Measurements from ENCODE around the gene PHPT1. TPM values are rescaled to one million over a fixed set of nuclear protein-coding genes. Genes with fewer than 3 reads are reported as not detected.
"Not testable (repeated sequence)": the region's sequence is repeated elsewhere in the genome, so short reads cannot be mapped to it uniquely, and the experiment has no call there.

PHPT1 gene
- total RNA-seq, 1 donor from 2014 or later = 76.4 TPM

DNA sequence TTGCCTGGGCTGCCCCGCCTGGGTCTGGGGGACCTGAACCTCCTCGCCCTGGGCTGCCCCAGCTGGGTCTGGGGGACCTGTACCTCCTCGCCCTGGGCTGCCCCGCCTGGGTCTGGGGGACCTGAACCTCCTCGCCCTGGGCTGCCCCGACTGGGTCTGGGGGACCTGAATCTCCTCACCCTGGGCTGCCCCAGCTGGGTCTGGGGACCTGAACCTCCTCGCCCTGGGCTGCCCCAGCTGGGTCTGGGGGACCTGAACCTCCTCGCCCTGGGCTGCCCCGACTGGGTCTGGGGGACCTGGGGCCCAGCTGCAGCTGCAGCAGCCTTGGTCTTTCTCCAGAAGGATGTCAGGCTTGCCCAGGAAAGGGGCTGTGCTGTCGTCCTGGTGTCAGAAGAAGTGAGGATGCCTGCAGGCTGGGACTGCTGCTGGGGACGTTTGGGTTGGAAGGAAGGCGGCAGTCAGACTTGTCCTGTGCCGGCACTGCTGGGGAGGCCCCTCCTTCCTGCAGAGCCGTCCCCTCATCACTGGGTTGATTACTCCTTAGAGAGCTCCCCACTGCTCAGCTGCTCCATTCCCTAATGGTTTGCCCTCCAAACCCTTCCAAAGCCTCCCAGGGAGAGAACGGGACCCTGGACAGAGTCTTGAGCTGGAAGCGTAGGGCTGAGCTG lies 15.7 kb upstream of the PHPT1 start:
- DNase-seq (ENCODE audit: low spot score); intact Hi-C loops (cut with DNase I); ATAC-seq: not testable (repeated sequence)

DNA sequence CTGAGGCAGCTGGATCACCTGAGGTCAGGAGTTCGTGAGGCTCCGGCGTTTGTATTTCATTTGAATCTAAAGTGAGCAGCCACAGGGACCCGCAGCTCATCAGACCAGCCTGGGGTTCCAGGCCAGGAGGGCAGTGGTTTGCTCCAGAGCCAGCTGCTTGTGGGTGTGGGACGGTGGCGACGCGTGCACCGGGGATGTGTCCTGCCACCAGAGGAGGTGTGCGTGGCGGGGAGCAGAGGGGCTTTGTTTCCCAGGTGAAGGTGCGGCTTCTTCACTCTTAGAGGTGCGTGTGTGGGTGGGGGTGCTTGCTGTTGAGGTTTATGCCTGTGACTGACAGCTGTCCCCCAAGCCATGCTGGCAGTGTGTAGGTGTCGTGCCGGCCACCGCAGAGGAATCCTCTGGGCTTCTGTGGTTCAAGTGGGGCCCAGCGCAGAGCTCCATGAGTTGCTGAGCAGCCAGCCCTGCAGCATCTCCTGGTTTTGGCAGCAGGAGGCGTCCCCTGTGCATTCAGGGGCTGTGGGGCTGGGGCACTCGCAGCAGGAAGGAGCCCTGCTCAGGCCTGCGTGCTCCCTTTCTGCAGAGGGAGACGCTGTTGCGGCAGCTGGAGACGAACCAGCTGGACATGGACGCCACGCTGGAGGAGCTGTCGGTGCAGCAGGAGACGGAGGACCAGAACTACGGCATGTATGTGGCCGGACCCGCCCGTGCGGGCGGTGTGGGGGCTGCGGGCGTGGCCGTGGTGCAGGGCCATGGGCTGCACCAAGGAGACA lies 13.9 kb upstream of the PHPT1 start:
- DNase-seq (ENCODE audit: low spot score) (no peak), ATAC-seq (no peak)
- intact Hi-C loops (cut with DNase I) = no loop called here

DNA sequence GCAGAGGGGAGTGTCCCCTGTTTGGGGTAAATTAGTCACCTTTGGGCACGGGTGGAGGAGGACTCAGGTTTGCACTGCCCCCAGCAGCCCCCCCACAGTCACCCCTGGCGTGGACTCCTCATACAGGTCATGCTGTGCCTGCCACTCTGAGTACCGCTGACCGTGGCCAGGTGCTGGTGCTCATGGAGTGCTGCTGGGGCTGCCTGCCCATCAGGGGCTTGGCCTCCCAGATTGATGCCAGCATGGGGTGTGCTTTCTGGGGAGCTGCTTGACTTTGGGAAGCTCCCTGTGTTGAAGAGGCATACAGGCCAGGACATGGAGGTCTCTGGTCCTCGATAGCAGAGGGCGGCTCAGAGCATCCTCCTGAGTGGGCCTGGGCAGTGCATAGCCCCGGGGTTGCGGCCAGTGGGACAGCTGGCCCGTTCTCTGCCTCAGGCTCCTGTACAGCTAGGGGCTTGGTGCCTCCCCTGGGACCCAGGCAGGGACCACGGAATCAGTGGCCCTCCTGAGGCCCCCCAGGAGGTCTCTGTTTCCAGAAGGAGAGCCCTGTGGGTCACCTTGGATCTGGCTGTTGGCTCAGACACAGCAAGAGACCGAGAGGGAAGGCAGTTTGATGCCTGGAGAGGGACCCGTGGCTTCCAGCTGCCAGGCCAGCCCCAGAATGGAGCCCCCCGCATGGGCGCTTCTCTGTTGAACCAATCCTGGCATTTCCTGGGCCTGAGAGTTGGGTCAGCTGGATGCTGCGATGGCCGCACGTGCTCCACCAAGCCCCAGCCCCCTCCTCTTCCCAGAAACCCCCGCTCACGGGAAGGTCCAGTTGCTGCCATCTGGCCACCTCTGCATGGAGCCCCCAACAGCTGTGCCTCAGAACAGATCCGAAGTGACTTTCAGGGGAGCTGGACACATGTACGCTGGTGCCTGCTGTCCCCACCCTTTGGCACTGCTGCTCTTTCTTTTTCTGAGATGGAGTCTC lies 13.0 kb upstream of the PHPT1 start:
- intact Hi-C loops (cut with DNase I) = no loop called here
- no peak for DNase-seq (ENCODE audit: low spot score)

DNA sequence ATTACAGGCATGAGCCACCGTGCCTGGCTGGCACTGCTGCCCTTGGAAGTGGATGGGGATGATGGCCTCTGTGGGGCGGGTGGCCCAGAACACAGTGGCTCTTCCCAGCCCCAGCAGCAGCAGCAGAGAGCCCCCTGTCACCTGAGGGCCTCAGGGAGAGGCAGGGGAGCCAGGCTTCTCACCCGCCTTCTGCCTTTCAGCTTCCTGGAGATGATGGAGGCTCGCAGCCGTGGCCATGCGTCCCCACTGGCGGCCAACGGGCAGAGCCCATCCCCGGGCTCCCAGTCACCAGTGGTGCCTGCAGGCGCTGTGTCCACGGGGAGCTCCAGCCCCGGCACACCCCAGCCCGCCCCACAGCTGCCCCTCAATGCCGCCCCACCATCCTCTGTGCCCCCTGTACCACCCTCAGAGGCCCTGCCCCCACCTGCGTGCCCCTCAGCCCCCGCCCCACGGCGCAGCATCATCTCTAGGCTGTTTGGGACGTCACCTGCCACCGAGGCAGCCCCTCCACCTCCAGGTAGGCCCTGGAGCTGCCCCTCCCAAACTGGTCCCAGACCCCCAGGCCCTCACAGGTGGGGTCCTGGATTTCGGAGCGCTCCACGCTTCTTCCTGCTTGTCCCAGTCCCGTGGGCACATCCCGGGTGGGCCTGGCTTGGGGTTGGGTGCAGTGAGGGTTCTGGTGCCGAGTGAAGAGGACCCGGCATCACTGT lies 11.9 kb upstream of the PHPT1 start:
- DNase-seq (ENCODE audit: low spot score) (no peak), ATAC-seq (no peak)
- intact Hi-C loops (cut with DNase I) = no loop called here

More for the DNA sequence above, 13.0 kb upstream of the PHPT1 start:
- ATAC-seq = no peak

DNA sequence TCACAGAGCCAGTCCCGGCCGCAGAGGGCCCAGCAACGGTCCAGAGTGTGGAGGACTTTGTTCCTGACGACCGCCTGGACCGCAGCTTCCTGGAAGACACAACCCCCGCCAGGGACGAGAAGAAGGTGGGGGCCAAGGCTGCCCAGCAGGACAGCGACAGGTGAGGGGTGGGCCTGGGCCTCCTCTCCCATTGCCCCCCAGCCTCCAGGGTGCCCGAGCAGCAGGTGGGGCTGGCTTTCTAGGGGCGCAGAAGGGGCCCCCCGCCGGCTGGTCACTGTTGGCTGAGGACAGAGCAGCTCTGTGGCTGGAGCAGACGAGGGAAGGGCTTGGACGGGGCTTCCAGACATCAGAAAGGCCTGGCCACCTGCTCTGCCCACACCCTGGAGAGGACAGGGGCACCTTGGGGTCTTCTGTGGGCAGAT lies 11.3 kb upstream of the PHPT1 start:
- ATAC-seq; intact Hi-C loops (cut with DNase I); DNase-seq (ENCODE audit: low spot score): not testable (repeated sequence)

DNA sequence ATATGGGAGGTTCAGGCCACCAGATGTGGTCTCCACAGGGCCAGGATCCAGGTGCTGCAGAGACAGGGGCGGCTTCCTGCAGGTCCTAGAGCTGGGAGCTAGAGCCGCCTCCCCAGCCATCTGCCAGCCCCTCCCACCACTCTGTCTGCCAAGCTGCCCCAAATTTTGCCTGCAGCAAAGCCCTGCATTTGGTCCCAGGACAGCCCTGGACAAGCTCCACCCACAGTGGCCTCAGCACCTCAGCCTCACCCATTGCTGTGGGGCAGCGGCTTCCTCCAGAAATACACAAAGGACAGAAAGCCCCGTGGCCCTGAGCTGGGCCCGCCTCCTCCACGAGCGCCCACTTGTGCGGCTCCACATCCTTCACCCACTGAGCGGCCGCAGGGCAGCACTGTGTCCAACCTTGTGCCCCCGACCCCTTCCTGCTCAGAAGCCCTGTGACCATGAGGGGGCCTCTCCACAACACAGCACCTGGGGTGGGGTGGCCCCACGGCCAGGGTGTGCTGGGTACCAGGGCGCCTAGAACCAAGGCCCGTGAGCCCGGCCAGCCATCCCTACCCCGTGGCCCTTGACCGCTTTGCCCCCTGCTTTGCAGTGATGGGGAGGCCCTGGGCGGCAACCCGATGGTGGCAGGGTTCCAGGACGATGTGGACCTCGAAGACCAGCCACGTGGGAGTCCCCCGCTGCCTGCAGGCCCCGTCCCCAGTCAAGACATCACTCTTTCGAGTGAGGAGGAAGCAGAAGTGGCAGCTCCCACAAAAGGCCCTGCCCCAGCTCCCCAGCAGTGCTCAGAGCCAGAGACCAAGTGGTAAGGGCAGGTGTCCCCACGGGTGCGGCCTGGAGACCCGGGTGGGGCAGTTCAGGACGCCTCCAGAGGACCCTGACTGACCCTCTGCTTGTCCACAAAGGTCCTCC lies 10.6 kb upstream of the PHPT1 start:
- no peak for ATAC-seq
- DNase-seq (ENCODE audit: low spot score) = no peak
- intact Hi-C loops (cut with DNase I) = no loop called here

DNA sequence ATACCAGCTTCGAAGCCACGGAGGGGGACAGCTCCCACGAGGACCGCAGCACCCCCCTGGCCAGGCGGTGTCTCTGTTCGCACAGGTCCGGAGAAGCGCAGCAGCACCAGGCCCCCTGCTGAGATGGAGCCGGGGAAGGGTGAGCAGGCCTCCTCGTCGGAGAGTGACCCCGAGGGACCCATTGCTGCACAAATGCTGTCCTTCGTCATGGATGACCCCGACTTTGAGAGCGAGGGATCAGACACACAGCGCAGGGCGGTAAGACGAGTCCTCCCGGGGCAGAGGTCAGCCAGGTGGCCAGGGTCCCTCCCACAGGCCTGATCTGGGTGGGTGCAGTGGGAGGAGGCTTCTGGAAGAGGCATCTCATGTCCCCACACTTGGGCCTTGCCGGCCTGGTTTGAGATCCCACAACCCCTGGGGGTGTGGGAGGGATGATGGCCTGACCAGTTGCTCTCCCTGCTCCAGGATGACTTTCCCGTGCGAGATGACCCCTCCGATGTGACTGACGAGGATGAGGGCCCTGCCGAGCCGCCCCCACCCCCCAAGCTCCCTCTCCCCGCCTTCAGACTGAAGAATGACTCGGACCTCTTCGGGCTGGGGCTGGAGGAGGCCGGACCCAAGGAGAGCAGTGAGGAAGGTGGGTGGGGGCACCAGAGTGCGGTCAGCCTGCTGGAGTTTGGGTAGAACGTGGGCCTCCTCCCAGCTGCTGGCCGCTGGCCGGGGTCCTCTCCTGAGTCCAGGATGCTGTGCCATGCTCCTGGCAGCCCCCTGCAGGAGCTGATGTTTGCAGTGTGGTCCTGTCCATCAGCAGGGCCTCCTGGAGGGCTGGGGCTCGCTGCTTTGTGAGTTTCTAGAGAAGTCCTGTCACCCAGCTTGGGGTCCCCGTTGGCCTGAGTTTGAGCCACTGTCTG lies 9.7 kb upstream of the PHPT1 start:
- no peak for DNase-seq (ENCODE audit: low spot score)
- intact Hi-C loops (cut with DNase I) = loop anchor here (10.0 kb wide), 1 partner anchor 185 kb away; the partner anchor contains the start of gene ABCA2
- ATAC-seq = no peak

DNA sequence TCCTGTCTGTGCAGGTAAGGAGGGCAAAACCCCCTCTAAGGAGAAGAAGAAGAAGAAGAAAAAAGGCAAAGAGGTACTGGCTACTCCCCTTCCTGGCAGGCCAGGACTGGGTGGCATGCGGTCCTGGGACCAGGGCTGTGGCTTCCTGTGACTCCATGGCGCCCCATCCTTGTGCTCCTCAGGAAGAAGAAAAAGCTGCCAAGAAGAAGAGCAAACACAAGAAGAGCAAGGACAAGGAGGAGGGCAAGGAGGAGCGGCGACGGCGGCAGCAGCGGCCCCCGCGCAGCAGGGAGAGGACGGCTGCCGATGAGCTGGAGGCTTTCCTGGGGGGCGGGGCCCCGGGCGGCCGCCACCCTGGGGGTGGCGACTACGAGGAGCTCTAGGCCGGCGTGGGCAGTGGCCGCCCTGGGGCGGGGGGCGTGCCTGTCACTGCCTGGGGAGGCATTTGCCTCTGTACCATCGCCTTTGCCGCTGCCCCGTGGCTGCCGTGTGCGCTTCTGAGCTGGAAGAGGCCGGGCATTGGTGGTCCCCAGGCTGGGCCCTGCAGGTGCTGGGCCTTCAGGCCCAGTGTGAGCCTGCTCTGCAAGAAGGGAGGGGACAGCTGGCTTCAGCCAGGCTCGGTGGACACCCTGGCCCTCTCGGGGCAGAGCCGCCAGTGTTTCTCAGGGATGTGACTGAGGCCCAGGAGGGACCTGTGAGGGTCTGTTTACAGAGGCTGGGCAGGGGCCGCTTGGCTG lies 8.9 kb upstream of the PHPT1 start:
- intact Hi-C loops (cut with DNase I) = loop anchor here (10.0 kb wide), 1 partner anchor 184 kb away; the partner anchor contains the start of gene ABCA2
- ATAC-seq = no peak

DNA sequence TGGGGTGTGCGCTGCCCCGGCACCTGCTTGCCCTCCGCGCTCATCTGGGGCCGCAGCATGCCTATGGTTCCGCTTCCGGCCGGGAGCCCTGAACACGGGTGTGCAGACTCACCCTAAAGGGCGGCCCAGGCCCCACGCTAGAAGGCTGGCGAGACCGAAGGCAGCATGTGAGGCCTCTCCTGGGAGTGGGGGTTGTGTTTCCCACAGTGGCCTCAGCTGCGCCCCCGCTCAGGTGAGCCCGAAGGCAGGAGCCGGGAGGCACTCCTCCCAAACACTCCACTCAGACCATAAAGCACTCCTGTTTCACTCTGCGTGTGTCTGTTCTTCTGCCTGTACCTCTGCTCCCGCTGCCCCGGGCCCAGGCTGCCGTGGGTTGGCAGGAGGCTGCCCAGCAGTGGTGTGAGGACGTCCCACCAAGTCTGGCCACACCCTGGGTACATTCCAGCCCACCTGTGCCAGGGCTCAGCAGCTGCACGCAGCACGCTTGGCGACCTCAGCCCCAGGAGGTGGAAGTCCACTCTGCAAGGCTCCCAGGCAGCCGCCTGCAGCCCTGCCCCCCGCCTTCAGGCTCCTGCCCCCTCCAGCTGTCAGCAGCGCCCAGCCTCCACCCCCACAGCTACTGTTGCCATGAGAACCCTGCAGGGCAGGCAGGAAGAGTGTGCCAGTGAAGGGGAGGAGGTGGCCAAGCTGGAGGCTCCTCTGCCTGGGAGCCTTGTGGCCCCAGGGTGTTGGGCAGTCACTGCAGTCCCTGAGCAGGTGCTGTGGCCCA lies 8.1 kb upstream of the PHPT1 start:
- DNase-seq (ENCODE audit: low spot score) = no peak
- intact Hi-C loops (cut with DNase I) = loop anchor here (10.0 kb wide), 1 partner anchor 184 kb away; the partner anchor contains the start of gene ABCA2
- ATAC-seq = peak; percentile 41

More for the DNA sequence above, 8.9 kb upstream of the PHPT1 start:
- no peak for DNase-seq (ENCODE audit: low spot score)

DNA sequence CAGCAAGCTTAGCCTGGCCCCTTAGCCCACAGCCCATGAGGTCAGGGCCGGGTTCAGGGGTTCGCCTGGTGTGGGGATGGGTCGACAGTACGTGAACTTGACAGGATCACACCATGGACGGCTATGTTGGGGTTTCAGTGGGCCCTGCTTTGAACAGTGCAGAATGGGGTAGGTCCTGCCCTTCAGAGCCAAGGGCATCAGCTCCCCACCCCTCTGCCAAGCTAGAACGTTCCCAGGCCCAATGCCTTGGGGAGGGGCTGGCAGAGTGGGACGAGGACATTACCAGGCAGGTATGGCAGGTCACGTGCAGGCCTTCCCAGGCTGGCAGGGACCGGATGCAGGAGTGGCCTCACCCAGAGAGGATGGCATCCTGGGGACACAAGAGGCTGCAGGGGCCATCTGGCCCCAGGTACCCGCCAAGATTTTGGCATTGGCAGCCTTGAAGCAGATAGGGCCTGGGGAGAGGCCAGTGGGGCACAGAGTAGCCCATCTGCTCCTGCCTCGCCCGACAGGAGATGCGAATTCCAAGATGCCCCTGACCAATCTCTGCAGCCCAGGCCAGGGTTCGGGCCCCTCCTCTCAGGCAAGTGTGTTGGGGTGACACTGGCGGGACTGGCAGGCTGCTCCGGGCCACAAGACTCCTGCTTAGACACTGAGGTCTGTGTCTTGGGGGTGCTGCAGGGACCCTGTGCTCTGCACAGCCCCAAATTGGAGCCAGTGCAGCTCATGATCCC lies 7.4 kb upstream of the PHPT1 start:
- not testable (repeated sequence) for DNase-seq (ENCODE audit: low spot score)
- peak; percentile 1 for ATAC-seq
- intact Hi-C loops (cut with DNase I) = loop anchor here (10.0 kb wide), 1 partner anchor 183 kb away; the partner anchor contains the start of gene ABCA2

DNA sequence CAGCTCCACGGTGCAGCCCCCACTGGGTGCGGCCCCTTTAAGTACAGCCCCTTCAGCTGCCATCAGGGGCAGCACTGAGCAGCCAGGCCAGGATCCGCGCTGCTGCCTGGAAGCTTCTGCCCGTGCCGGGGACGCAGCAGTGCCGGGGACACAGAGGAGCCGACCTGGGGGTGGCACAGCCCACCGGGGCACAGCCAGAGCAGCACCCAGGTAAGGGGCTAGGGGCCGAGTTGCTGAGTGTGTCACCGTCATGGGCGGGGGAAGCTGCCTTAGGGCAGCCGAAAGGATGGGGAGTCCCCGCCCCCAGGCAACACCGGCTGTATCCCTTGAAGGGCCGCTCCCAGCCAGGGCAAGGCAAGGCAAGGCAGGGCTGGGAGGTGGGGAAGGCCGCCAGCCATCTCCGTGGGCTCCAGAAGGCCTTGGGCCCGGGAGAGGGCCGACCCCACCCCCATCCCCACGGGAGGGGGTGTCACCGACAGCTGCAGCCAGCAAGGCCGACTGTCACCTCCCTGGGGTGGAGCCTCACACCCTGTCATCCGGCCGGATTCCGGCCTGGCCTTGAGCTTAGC lies 6.7 kb upstream of the PHPT1 start, which contains the start of gene AJM1:
TSS of gene AJM1 (plus strand) at position 99 of the 569 bp plus-strand sequence. CDS start 1,937 bp downstream, outside the sequence.
- intact Hi-C loops (cut with DNase I) = loop anchor here (10.0 kb wide), 1 partner anchor 182 kb away; the partner anchor contains the start of gene ABCA2
- DNase-seq (ENCODE audit: low spot score) (peak; percentile 84), ATAC-seq (peak; percentile 84)

DNA sequence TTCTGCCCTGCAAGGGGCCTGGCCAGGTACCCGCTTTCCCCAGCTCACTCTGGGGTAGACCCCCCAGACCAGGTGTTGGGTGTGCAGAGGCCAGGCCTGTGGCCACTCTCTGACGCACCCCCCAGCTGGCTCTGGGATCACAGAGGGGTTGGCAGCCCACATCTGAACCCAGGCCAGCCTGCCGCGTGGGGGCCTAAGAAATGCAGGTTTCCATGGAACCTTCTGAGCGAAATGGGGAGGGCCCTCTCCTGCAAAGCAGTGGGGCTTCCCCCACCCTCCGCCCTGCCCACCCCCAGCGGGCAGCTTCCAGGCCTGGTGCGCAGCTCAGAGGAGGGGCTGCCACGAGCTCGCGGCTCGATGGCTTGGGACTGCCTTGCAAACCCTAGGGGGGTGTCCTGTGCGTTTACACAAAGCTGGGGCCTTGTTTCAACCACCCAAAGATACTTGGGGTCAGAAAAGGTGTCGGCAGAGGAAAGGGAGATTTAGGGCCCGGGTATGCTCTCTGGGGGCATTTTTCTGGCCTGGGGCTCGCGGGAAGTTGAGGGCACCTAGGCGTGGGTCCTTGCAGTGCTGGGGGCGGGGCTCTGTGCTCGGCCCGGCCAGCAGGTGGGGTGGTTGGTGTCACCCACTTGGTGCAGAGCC lies 5.9 kb upstream of the PHPT1 start:
- intact Hi-C loops (cut with DNase I) = loop anchor here (10.0 kb wide), 1 partner anchor 182 kb away; the partner anchor contains the start of gene ABCA2
- ATAC-seq = peak; percentile 2
- DNase-seq (ENCODE audit: low spot score) = not testable (repeated sequence)
